ENCODE measurements around the gene PPHLN1. TPM values are rescaled to one million over a fixed set of nuclear protein-coding genes. Genes with fewer than 3 reads are reported as not detected.
A peak's percentile ranks its signal among the peaks of the same experiment; 100 is the strongest.

PPHLN1 gene
- total and polyA plus RNA-seq, 2 donors (not counting 1 experiment from before 2014, with no cell fraction given), result 47.6 to 91.4 TPM

- Histone ChIP-seq H3K36me3 (ENCODE audit: control insufficient read depth, insufficient read depth, low read length) (no peaks in the 10 kb centered on the region), H3K27ac (ENCODE audit: insufficient read depth, low read length) (peak overlapping the region; percentile 81), H2AFZ (ENCODE audit: low read length) (peak overlapping the region; percentile 20), H3K4me3 (replicated peaks in 1 of 4; ENCODE audit: control extremely low read depth in 1 of 4, insufficient read depth in 1 of 4, low read depth in 3 of 4, low read length in 4 of 4) (peak overlapping the region; percentile 77 to 90 (median 83)), H3K4me1 (ENCODE audit: control insufficient read depth, extremely low read depth, insufficient read depth, low read length) (no peaks in the 10 kb centered on the region), H3K79me2 (ENCODE audit: control insufficient read depth, insufficient read depth, low read length) (peaks cover 30% of the 10 kb centered on the region), H4K20me1 (ENCODE audit: control insufficient read depth, extremely low read depth, insufficient read depth, low read length) (no peaks in the 10 kb centered on the region), H3K4me2 (ENCODE audit: extremely low read depth, insufficient read depth, low read length) (peak overlapping the region; percentile 84), H3K9ac (ENCODE audit: insufficient read depth, low read length) (peak overlapping the region; percentile 50), H3K27me3 (ENCODE audit: control insufficient read depth, insufficient read depth, low read length) (no peaks in the 10 kb centered on the region), H3K9me3 (ENCODE audit: control insufficient read depth, insufficient read depth, low read depth, low read length) (no peaks in the 10 kb centered on the region)
- TF ChIP-seq EZH2 (IDR thresholded peaks at IDR 0.05; ENCODE audit: low read length, missing control alignments), result no peak
- no peak for TF ChIP-seq CTCF (conservative IDR thresholded peaks at IDR 0.05 in 1 of 2, IDR thresholded peaks at IDR 0.05 in 1 of 2; ENCODE audit: low read depth in 1 of 2, low read length in 2 of 2)
- peak; percentile 56 to 67 for DNase-seq (ENCODE audit: low read depth in 2 of 2)
Observed at GRCh38 chr12:42482041-42482747, 156.2 kb downstream of the PPHLN1 start.

GRCh38 chr12:42482748-42483520, 157.0 kb downstream of the PPHLN1 start:
- Histone ChIP-seq H4K20me1 (ENCODE audit: control insufficient read depth, extremely low read depth, insufficient read depth, low read length) (no peaks in the 10 kb centered on the region), H2AFZ (ENCODE audit: low read length) (peak overlapping the region; percentile 96), H3K79me2 (ENCODE audit: control insufficient read depth, insufficient read depth, low read length) (peaks cover 28% of the 10 kb centered on the region), H3K36me3 (ENCODE audit: control insufficient read depth, insufficient read depth, low read length) (no peaks in the 10 kb centered on the region), H3K27me3 (ENCODE audit: control insufficient read depth, insufficient read depth, low read length) (no peaks in the 10 kb centered on the region), H3K4me2 (ENCODE audit: extremely low read depth, insufficient read depth, low read length) (peak overlapping the region; percentile 84), H3K9me3 (ENCODE audit: control insufficient read depth, insufficient read depth, low read depth, low read length) (no peaks in the 10 kb centered on the region), H3K4me1 (ENCODE audit: control insufficient read depth, extremely low read depth, insufficient read depth, low read length) (no peaks in the 10 kb centered on the region), H3K27ac (ENCODE audit: insufficient read depth, low read length) (peak overlapping the region; percentile 81), H3K9ac (ENCODE audit: insufficient read depth, low read length) (peak overlapping the region; percentile 65), H3K4me3 (replicated peaks in 1 of 4; ENCODE audit: control extremely low read depth in 1 of 4, insufficient read depth in 1 of 4, low read depth in 3 of 4, low read length in 4 of 4) (peak overlapping the region; percentile 77 to 90 (median 83))
- TF ChIP-seq CTCF (conservative IDR thresholded peaks at IDR 0.05 in 1 of 2, IDR thresholded peaks at IDR 0.05 in 1 of 2; ENCODE audit: low read depth in 1 of 2, low read length in 2 of 2) (peak; percentile 48 to 96), EZH2 (IDR thresholded peaks at IDR 0.05; ENCODE audit: low read length, missing control alignments) (no peak)
- DNase-seq (ENCODE audit: low read depth in 2 of 2), result peak; percentile 61 to 68

GRCh38 chr12:42483521-42483790, 157.5 kb downstream of the PPHLN1 start:
- Histone ChIP-seq H3K27ac (ENCODE audit: insufficient read depth, low read length) (peak overlapping the region; percentile 81), H4K20me1 (ENCODE audit: control insufficient read depth, extremely low read depth, insufficient read depth, low read length) (no peaks in the 10 kb centered on the region), H3K79me2 (ENCODE audit: control insufficient read depth, insufficient read depth, low read length) (peaks cover 28% of the 10 kb centered on the region), H3K36me3 (ENCODE audit: control insufficient read depth, insufficient read depth, low read length) (no peaks in the 10 kb centered on the region), H3K4me1 (ENCODE audit: control insufficient read depth, extremely low read depth, insufficient read depth, low read length) (no peaks in the 10 kb centered on the region), H3K27me3 (ENCODE audit: control insufficient read depth, insufficient read depth, low read length) (no peaks in the 10 kb centered on the region), H3K9me3 (ENCODE audit: control insufficient read depth, insufficient read depth, low read depth, low read length) (no peaks in the 10 kb centered on the region), H3K4me2 (ENCODE audit: extremely low read depth, insufficient read depth, low read length) (peak overlapping the region; percentile 45), H3K4me3 (replicated peaks in 1 of 4; ENCODE audit: control extremely low read depth in 1 of 4, insufficient read depth in 1 of 4, low read depth in 3 of 4, low read length in 4 of 4) (peak overlapping the region; percentile 64 to 90 (median 83)), H3K9ac (ENCODE audit: insufficient read depth, low read length) (peak overlapping the region; percentile 65), H2AFZ (ENCODE audit: low read length) (peak overlapping the region; percentile 96)
- TF ChIP-seq EZH2 (IDR thresholded peaks at IDR 0.05; ENCODE audit: low read length, missing control alignments) (no peak), CTCF (conservative IDR thresholded peaks at IDR 0.05 in 1 of 2, IDR thresholded peaks at IDR 0.05 in 1 of 2; ENCODE audit: low read depth in 1 of 2, low read length in 2 of 2) (no peak)
- peak in 1 of 2 donors; percentile 48 for DNase-seq (ENCODE audit: low read depth in 2 of 2)

Data from fibroblast of lung (primary cell).